GM21529 (cell line): ENCODE results near the gene GPR37.

Experiments used
- ATAC-seq: cut with Tn5 transposase; IDR thresholded peaks from one replicate; pipeline ENCODE4 v1.9.1; 2021; ENCODE audit not compliant: unreplicated experiment

The GPR37 gene

GRCh38 chr7:124781418-124781817 is 15.8 kb upstream of the GPR37 start:
- ATAC-seq, result no peak

GRCh38 chr7:124780608-124781007 is 15.0 kb upstream of the GPR37 start:
- no peak for ATAC-seq

GRCh38 chr7:124780056-124780455 is 14.5 kb upstream of the GPR37 start:
- no peak for ATAC-seq

GRCh38 chr7:124779620-124780019 is 14.0 kb upstream of the GPR37 start:
- no peak for ATAC-seq

- ATAC-seq, result no peak
Observed at GRCh38 chr7:124779194-124779593, 13.6 kb upstream of the GPR37 start.

GRCh38 chr7:124777268-124777667 is 11.7 kb upstream of the GPR37 start:
- no peak for ATAC-seq

GRCh38 chr7:124776153-124776552 is 10.6 kb upstream of the GPR37 start:
- ATAC-seq, result no peak

GRCh38 chr7:124775422-124775821 is 9.8 kb upstream of the GPR37 start:
- no peak for ATAC-seq

GRCh38 chr7:124773938-124774337 is 8.3 kb upstream of the GPR37 start:
- ATAC-seq, result no peak

GRCh38 chr7:124773339-124773738 is 7.7 kb upstream of the GPR37 start:
- no peak for ATAC-seq

GRCh38 chr7:124769136-124769535 is 3.5 kb upstream of the GPR37 start:
- no peak for ATAC-seq

- ATAC-seq, result no peak
Observed at GRCh38 chr7:124768525-124768924, 2.9 kb upstream of the GPR37 start.

- peak; percentile 37 for ATAC-seq
Observed at GRCh38 chr7:124764847-124765400, 668 bp downstream of the GPR37 start.

- no peak for ATAC-seq
Observed at GRCh38 chr7:124764051-124764846, 1.3 kb downstream of the GPR37 start.

GRCh38 chr7:124762611-124763143 is 2.9 kb downstream of the GPR37 start:
- ATAC-seq, result no peak

GRCh38 chr7:124761164-124761715 is 4.4 kb downstream of the GPR37 start:
- no peak for ATAC-seq

GRCh38 chr7:124758327-124758726 is 7.3 kb downstream of the GPR37 start:
- no peak for ATAC-seq

- no peak for ATAC-seq
Observed at GRCh38 chr7:124754576-124755268, 10.9 kb downstream of the GPR37 start.

- no peak for ATAC-seq
Observed at GRCh38 chr7:124752310-124752709, 13.3 kb downstream of the GPR37 start.

- no peak for ATAC-seq
Observed at GRCh38 chr7:124751027-124751426, 14.6 kb downstream of the GPR37 start.

GRCh38 chr7:124747072-124747471 is 18.5 kb downstream of the GPR37 start:
- no peak for ATAC-seq

- no peak for ATAC-seq
Observed at GRCh38 chr7:124738639-124739038, 27.0 kb downstream of the GPR37 start.
